ENCODE results near the gene ICOS. TPM values are rescaled to one million over a fixed set of nuclear protein-coding genes. Genes with fewer than 3 reads are reported as not detected.

The ICOS gene
- total and polyA plus RNA-seq, 11 donors: 0.04 to 0.85 (median 0.27) TPM; not detected in 8

- H3K9me3 ChIP-seq: no peaks in the 10 kb centered on the region
- intact Hi-C loops (cut with DNase I): no loop called here
- peak overlapping the region in 1 of 12 donors; percentile 84 for H3K27ac ChIP-seq
- H3K4me1 ChIP-seq: peaks cover 0 to 30% (median 0%) of the 10 kb centered on the region in 12 donors
- peak in 1 of 4 donors; percentile 41 for ATAC-seq
- no peaks in the 10 kb centered on the region for H3K36me3 ChIP-seq
- 88 to 92% (median 90%) methylated on average over 6 of the region's 6 CpGs for WGBS, 4 donors
- TF ChIP-seq POLR2A (IDR thresholded peaks at IDR 0.05) (no peak), CTCF (IDR thresholded peaks at IDR 0.05) (no peak)
- H3K27me3 ChIP-seq: no peaks in the 10 kb centered on the region
- no peak for DNase-seq
- H3K4me3 ChIP-seq: no peak overlapping the region
Measured at GRCh38 chr2:203988500-203989260, 52.1 kb downstream of the ICOS start.

- 80 to 81% (median 80%) methylated on average over 2 of the region's 2 CpGs for WGBS, 4 donors
- ATAC-seq (no peak), DNase-seq (no peak)
- TF ChIP-seq POLR2A (IDR thresholded peaks at IDR 0.05) (no peak), CTCF (IDR thresholded peaks at IDR 0.05) (no peak)
- H3K27me3 ChIP-seq: no peaks in the 10 kb centered on the region
- intact Hi-C loops (cut with DNase I): no loop called here
- H3K4me3 ChIP-seq: no peak overlapping the region
- H3K4me1 ChIP-seq: peaks cover 0 to 37% (median 0%) of the 10 kb centered on the region in 12 donors
- H3K27ac ChIP-seq: peak overlapping the region in 1 of 12 donors; percentile 84
- H3K36me3 ChIP-seq: no peaks in the 10 kb centered on the region
- no peaks in the 10 kb centered on the region for H3K9me3 ChIP-seq
Measured at GRCh38 chr2:203989521-203989920, 53.0 kb downstream of the ICOS start.

GRCh38 chr2:203992509-203992908 lies 55.9 kb downstream of the ICOS start:
- Histone ChIP-seq H3K9me3 (no peaks in the 10 kb centered on the region), H3K27ac (no peak overlapping the region), H3K36me3 (no peaks in the 10 kb centered on the region), H3K4me3 (no peak overlapping the region), H3K27me3 (no peaks in the 10 kb centered on the region), H3K4me1 (peaks cover 0 to 39% (median 0%) of the 10 kb centered on the region in 12 donors)
- no peak for DNase-seq
- ATAC-seq: no peak
- intact Hi-C loops (cut with DNase I): no loop called here
- 54 to 80% (median 71%) methylated on average over 1 of the region's 1 CpG for WGBS, 4 donors
- TF ChIP-seq POLR2A (IDR thresholded peaks at IDR 0.05): no peak
- TF ChIP-seq CTCF (IDR thresholded peaks at IDR 0.05): no peak

GRCh38 chr2:203993011-203993410 lies 56.4 kb downstream of the ICOS start:
- intact Hi-C loops (cut with DNase I): no loop called here
- Histone ChIP-seq H3K4me3 (no peak overlapping the region), H3K27me3 (no peaks in the 10 kb centered on the region), H3K27ac (no peak overlapping the region), H3K4me1 (peaks cover 0 to 37% (median 0%) of the 10 kb centered on the region in 12 donors), H3K36me3 (no peaks in the 10 kb centered on the region), H3K9me3 (no peaks in the 10 kb centered on the region)
- ATAC-seq (no peak), DNase-seq (no peak)
- TF ChIP-seq CTCF (IDR thresholded peaks at IDR 0.05) (no peak), POLR2A (IDR thresholded peaks at IDR 0.05) (no peak)
- 70 to 85% (median 74%) methylated on average over 4 of the region's 4 CpGs for WGBS, 4 donors
